GM12864 (cell line): ENCODE measurements around the gene BMPR1B.

Experiments
- DNase-seq: peaks from one replicate; pipeline ENCODE4 v3.0.0-alpha.2; 2011; ENCODE audit warnings: low read depth
- H3K4me3 ChIP-seq: 2 replicates; pipeline ENCODE4 v1.5.1; 2011; ENCODE audit warnings: mild to moderate bottlenecking, low read depth, low read length, control low read depth
- TF ChIP-seq, protein P1 (sequence below): IDR thresholded peaks from 2 replicates; pipeline ENCODE4 v1.5.1; 2011; ENCODE audit warnings: low read depth, mild to moderate bottlenecking, moderate library complexity, low read length, control low read depth, inconsistent platforms; ENCODE audit errors: missing control alignments

BMPR1B gene

DNA sequence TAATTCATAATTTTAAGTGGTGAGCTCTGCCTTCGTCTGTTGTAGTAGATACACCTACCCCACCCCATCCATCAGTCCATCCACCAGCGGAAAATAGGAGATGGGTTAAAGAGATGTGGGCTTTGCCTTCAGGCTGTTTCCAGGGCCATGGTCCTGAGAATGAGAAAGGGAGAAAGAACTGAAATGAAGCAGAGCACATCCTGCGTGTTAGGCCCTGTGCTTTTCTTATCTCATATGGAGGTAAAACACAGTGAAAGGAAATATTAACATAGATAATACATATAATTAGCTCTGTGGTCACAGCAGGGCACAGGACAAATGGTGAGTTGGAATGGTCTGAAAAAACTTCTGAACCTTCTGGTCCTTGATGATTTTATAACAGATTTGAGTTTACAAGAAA lies 393.5 kb downstream of the BMPR1B start:
- DNase-seq: no peak
- H3K4me3 ChIP-seq: no peak overlapping the region
- TF ChIP-seq, protein P1, sequence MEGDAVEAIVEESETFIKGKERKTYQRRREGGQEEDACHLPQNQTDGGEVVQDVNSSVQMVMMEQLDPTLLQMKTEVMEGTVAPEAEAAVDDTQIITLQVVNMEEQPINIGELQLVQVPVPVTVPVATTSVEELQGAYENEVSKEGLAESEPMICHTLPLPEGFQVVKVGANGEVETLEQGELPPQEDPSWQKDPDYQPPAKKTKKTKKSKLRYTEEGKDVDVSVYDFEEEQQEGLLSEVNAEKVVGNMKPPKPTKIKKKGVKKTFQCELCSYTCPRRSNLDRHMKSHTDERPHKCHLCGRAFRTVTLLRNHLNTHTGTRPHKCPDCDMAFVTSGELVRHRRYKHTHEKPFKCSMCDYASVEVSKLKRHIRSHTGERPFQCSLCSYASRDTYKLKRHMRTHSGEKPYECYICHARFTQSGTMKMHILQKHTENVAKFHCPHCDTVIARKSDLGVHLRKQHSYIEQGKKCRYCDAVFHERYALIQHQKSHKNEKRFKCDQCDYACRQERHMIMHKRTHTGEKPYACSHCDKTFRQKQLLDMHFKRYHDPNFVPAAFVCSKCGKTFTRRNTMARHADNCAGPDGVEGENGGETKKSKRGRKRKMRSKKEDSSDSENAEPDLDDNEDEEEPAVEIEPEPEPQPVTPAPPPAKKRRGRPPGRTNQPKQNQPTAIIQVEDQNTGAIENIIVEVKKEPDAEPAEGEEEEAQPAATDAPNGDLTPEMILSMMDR: no peak

DNA sequence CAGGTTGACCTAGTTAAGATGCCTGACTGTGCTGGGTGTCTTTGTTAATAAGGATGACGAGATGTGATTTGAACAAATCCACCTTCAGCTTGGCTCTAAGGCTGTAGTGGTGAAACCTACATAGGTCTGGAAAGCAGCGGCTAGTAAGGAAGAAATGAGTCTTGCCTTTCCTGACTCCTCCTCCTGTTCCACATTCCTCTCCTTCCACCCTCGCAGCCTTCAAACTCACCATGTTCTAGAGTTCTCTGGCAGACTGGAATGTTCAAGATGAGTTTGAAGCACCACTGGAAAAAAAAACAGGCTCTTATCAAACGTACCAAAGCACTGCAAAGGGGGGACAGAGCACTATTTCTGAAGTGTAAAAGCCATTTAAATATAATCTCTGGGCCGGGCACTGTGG lies 395.4 kb downstream of the BMPR1B start:
- no peak for DNase-seq
- TF ChIP-seq, protein P1: no peak

DNA sequence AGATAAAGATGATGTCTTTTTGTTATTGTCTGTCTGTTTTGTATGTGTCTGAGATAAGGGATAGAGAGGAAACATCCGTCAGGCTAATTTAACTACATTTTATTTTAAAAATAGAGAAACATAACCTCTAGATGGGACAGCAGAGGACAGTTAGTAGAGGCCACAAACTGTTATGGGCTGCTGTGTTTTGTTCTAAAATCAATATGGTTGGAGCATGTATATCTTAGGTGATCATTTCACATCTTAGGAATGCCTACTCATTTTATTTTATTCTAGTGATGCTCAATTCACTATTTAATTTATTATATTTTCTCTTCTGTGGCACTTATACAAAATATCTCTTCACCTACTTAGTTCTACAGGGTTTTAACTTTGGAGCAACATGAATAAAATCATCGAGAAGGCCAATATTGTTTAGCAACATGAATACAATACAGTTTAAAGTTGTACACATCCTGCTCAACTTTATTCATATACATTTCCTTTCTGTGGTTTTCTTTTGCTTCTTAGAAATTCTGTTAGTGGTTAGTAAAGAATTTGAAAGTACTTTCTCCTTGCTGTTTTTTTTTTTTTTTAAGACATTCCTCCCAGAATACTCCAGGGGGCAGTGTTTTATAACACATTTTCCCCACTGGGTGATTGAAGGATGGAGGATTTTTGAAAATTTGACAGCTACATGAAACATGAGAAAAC lies 398.1 kb downstream of the BMPR1B start:
- TF ChIP-seq, protein P1: peak; percentile 47
- no peak overlapping the region for H3K4me3 ChIP-seq
- DNase-seq: no peak

More for the DNA sequence above, 395.4 kb downstream of the BMPR1B start:
- H3K4me3 ChIP-seq: no peak overlapping the region

DNA sequence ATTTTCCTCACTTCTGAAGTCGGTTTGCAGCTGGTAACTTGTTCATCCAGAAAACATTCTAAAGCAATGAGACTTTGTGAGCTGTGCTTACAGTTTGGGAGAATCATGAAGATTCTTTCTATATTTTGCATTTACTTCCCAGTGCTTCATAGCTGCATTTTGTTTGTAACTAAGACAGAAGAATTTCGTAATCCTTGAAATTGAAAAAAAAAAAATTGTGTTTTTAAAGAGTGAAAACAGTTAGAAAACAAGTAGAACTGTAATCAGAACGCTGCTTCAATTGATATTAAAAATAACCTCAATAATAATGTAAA lies 398.7 kb downstream of the BMPR1B start:
- H3K4me3 ChIP-seq: no peak overlapping the region
- DNase-seq: no peak
- TF ChIP-seq, protein P1: no peak

DNA sequence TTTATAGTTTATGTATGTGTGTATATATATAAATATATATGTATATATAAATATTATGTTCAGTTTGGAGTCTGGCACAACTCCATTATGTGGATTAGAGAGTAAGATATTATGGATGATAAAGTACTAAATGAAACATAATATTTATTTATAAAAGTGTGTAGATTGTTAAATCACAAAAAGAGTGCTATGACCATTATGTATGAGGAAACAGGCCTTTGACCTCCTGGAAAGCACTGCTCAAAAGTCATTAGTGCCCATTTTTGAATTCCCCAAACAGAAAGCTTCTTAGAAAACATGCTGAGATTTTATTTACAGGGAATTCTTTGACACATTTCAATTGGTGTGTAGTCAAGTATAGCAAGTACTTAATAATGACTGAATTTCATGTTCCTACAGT lies 399.8 kb downstream of the BMPR1B start:
- TF ChIP-seq, protein P1: no peak
- DNase-seq: no peak
- H3K4me3 ChIP-seq: no peak overlapping the region

DNA sequence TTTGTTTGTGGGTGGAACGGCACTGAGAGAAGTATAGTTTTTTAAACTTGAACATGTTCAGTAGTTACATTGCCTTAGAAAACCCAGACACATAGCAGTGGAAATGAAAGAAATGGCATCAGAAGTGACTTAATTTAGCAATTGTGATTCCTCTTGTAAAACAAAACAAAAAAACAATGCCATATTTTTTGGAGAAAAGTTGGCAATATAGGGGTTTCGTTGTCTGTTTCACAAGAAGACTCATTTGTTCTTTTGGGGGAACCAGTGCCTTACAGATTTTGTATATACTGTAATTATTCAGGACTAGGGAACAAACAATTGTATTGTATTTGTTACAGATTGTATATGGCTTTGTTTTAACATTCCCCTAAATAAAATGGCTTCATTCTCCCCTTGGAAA lies 400.3 kb downstream of the BMPR1B start:
- TF ChIP-seq, protein P1: no peak
- H3K4me3 ChIP-seq: no peak overlapping the region
- DNase-seq: no peak

DNA sequence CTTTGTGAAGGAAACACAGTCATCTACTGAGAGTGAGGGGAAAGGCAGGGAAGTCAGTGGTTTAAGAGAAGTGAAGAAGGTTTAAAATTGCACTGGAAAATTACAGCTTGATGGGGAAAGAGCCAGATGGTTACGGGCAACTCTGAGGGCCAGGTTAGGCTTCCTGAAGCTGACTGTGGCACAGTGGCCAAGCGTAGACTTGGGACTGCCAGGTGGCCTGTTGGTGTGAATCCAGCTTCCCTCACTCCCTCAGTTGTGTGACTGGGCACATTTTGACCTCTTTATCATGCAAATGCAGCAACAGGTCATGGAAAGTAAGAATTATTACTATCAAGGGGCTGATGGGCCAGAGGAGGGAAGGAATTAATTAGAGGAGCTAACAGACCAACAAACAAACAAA lies 400.9 kb downstream of the BMPR1B start:
- TF ChIP-seq, protein P1: no peak
- no peak for DNase-seq
- H3K4me3 ChIP-seq: no peak overlapping the region
